ENCODE results near the gene LITAF. TPM values are rescaled to one million over a fixed set of nuclear protein-coding genes. Genes with fewer than 3 reads are reported as not detected.
"Not testable (repeated sequence)": the region's sequence is repeated elsewhere in the genome, so short reads cannot be mapped to it uniquely, and the experiment has no call there.

LITAF gene
- total RNA-seq, 2 experiments from 2014 or later, result 12.2 to 43.2 TPM

DNA sequence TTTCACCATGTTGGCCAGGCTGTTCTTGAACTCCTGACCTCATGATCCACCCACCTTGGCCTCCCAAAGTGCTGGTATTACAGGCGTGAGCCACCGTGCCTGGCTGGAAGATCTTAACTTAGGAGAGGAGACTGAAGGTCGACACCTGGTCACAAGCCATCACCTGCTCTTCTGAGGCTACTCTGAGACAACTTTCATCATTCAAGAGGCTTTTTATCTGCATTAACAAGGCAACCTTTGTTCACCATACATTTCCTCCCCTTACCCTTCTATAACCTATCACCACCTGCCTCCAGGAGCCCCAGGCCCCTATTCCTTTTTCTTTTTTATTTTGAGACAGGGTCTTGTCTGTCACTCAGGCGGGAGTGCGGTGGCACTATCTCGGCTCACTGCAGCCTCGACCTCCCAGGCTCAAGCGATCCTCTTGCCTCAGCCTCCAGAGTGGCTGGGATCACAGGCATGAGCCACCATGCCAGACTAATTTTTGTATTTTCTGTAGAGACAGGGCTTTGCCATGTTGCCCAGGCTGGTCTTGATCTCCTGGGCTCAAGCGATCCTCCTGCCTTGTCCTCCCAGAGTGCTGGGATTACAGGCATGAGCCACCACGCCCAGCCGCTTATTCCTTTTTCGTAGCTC, 6.2 kb downstream of the LITAF start:
- Histone ChIP-seq H2AFZ (ENCODE audit: low read length) (no peak overlapping the region), H3K4me1 (ENCODE audit: insufficient read depth, low read length, poor library complexity, severe bottlenecking) (peaks cover 56% of the 10 kb centered on the region), H3K79me2 (ENCODE audit: insufficient read depth, low read depth, low read length) (no peaks in the 10 kb centered on the region), H3K27ac (ENCODE audit: low read depth, low read length, poor library complexity, severe bottlenecking) (no peak overlapping the region), H4K20me1 (ENCODE audit: insufficient read depth, low read length) (no peaks in the 10 kb centered on the region), H3K4me2 (ENCODE audit: low read length) (no peak overlapping the region), H3K9me2 (ENCODE audit: insufficient read depth, low read length) (no peaks in the 10 kb centered on the region), H3K4me3 (ENCODE audit: low read depth, low read length, poor library complexity, severe bottlenecking) (no peak overlapping the region), H3K36me3 (ENCODE audit: insufficient read depth, low read length) (no peaks in the 10 kb centered on the region), H3K9me3 (ENCODE audit: low read length) (no peaks in the 10 kb centered on the region)
- TF ChIP-seq CTCF (conservative IDR thresholded peaks at IDR 0.05; ENCODE audit: low read length), result no peak
- no peak for TF ChIP-seq EZH2phosphoT487 (IDR thresholded peaks at IDR 0.05; ENCODE audit: borderline replicate concordance, low read depth, low read length)
- no TSS peak for BruUV-seq (replicated peaks)
- no peak for DNase-seq (ENCODE audit: low spot score)
- intact Hi-C loops (cut with micrococcal nuclease; ENCODE audit: unreplicated experiment), result no loop called here
- ChIA-PET CTCF (ENCODE audit: unreplicated experiment) (no interaction called here), POLR2A (no interaction called here)

DNA sequence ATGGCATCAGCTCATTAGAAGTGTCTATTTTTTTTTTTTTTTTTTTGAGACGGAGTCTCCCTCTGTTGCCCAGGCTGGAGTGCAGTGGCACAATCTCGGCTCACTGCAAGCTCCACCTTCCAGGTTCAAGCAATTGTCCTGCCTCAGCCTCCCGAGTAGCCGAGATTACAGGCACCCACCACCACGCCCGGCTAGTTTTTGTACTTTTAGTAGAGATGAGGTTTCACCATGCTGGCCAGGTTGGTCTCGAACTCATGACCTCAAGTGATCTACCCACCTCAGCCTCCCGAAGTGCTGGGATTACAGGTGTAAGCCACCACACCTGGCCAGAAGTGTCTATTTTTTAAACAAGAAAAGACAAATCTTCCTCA, 9.4 kb downstream of the LITAF start:
- H2AFZ ChIP-seq (ENCODE audit: low read length), result peak overlapping the region; percentile 2; the same call in 1 of the 2 replicates
- H3K79me2 ChIP-seq (ENCODE audit: insufficient read depth, low read depth, low read length); H4K20me1 ChIP-seq (ENCODE audit: insufficient read depth, low read length); DNase-seq (ENCODE audit: low spot score); H3K27ac ChIP-seq (ENCODE audit: low read depth, low read length, poor library complexity, severe bottlenecking); H3K36me3 ChIP-seq (ENCODE audit: insufficient read depth, low read length); BruUV-seq (replicated peaks); intact Hi-C loops (cut with micrococcal nuclease; ENCODE audit: unreplicated experiment); H3K9me2 ChIP-seq (ENCODE audit: insufficient read depth, low read length); H3K9me3 ChIP-seq (ENCODE audit: low read length); H3K4me3 ChIP-seq (ENCODE audit: low read depth, low read length, poor library complexity, severe bottlenecking): not testable (repeated sequence)
- CTCF ChIA-PET (ENCODE audit: unreplicated experiment), result interaction anchor here (1.2 kb wide), 1 partner anchor 9 kb away, joined by 4 read pairs; no protein-coding TSS in a partner anchor
- peak overlapping the region; percentile 43 for H3K4me2 ChIP-seq (ENCODE audit: low read length)
- POLR2A ChIA-PET, result interaction anchor here (0.7 kb wide), 1 partner anchor 33 kb away, joined by 3 read pairs; no protein-coding TSS in a partner anchor
- peaks cover 29% of the 10 kb centered on the region for H3K4me1 ChIP-seq (ENCODE audit: insufficient read depth, low read length, poor library complexity, severe bottlenecking)

- peak; percentile 55 for DNase-seq (ENCODE audit: low spot score)
- no peak overlapping the region for H3K4me3 ChIP-seq (ENCODE audit: low read depth, low read length, poor library complexity, severe bottlenecking)
These were observed 10.1 kb downstream of the LITAF start for GRCh38 chr16:11576427-11577289.

More at GRCh38 chr16:11576427-11577289, 10.1 kb downstream of the LITAF start:
- intact Hi-C loops (cut with micrococcal nuclease; ENCODE audit: unreplicated experiment), result no loop called here
- Histone ChIP-seq H4K20me1 (ENCODE audit: insufficient read depth, low read length) (no peaks in the 10 kb centered on the region), H3K9me2 (ENCODE audit: insufficient read depth, low read length) (no peaks in the 10 kb centered on the region), H3K79me2 (ENCODE audit: insufficient read depth, low read depth, low read length) (no peaks in the 10 kb centered on the region), H3K36me3 (ENCODE audit: insufficient read depth, low read length) (no peaks in the 10 kb centered on the region), H3K27ac (ENCODE audit: low read depth, low read length, poor library complexity, severe bottlenecking) (no peak overlapping the region), H3K9me3 (ENCODE audit: low read length) (no peaks in the 10 kb centered on the region), H2AFZ (ENCODE audit: low read length) (peak overlapping the region; percentile 2; the same call in 1 of the 2 replicates), H3K4me1 (ENCODE audit: insufficient read depth, low read length, poor library complexity, severe bottlenecking) (peaks cover 27% of the 10 kb centered on the region), H3K4me2 (ENCODE audit: low read length) (peak overlapping the region; percentile 43)
- ChIA-PET CTCF (ENCODE audit: unreplicated experiment) (interaction anchor here (1.2 kb wide), 1 partner anchor 9 kb away, joined by 4 read pairs; no protein-coding TSS in a partner anchor), POLR2A (interaction anchor here (0.5 to 1.3 kb wide), 4 partner anchors 10 to 32 kb away, joined by 3 to 4 read pairs (median 3); no protein-coding TSS in a partner anchor)
- no peak for TF ChIP-seq CTCF (conservative IDR thresholded peaks at IDR 0.05; ENCODE audit: low read length)
- no TSS peak for BruUV-seq (replicated peaks)
